SH-SY5Y (cell line): Measurements from ENCODE around the gene VTI1A.

Source experiments
- GATA2 ChIP-seq: IDR thresholded peaks from 2 replicates; pipeline ENCODE4 v1.6.1; 2011; ENCODE audit warnings: mild to moderate bottlenecking, low read depth, low read length
- GATA3 ChIP-seq: IDR thresholded peaks from 2 replicates; pipeline ENCODE4 v1.6.1; 2011; ENCODE audit warnings: low read depth, mild to moderate bottlenecking, low read length, moderate library complexity

DNA sequence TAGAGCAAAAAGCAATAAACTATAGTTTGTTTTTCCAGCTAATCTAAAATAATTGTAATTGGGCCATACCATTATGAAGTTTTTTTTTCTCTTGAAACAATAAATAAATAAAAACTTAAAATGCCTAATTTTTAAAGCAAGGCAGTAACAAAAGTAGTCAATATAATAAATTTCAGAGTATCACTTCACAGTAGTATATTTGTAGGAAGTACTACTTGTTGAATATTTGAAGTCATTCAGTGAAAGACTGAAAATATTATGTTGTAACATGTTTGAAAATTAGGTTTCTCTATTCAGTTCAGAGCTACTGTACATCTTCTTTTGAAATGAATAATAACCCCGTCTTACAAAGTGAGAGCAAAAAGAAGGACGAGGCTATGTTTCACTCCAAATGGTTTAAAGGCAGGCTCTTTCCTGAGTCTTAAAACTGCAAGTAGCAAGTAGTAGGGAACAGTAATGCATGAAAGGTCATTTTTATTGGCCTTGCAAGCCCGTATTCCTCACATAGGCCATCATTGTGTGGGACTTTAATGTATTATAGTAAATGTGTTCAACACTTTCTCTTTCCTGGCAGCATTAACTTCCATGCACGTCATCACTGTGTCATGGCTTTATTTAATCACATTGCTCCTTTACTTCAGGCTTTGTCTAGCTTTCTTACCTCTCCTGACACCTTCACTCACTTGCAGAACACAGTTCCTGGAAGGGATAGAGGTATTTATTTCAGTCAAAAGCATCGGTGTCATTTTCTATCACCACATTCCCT lies 141.4 kb downstream of the VTI1A start:
- no peak for TF ChIP-seq GATA2
- TF ChIP-seq GATA3: no peak
